Esophagus squamous epithelium (tissue), 4 donors: ENCODE measurements around the gene RHOT2.

Experiments
- CTCF ChIP-seq, 6 experiments: fragments of 450-650 bp in 4 of 6; fragments of 200-600 bp in 2 of 6; sonication (generic) in 2 of 6; IDR thresholded peaks; one replicate each; pipeline ENCODE4 v1.5.1; 2016 to 2019; ENCODE audit warnings: antibody characterized with exemption in 6 of 6, mild to moderate bottlenecking in 4 of 6, moderate library complexity in 4 of 6
- POLR2A ChIP-seq, 4 donors: fragments of 450-650 bp; IDR thresholded peaks; one replicate each; pipeline ENCODE4 v1.6.1; 2017; ENCODE audit warnings: antibody characterized with exemption in 4 of 4, mild to moderate bottlenecking in 4 of 4, moderate library complexity in 3 of 4

GRCh38 chr16:647173-647902, 20.6 kb upstream of the RHOT2 start:
- TF ChIP-seq CTCF (IDR thresholded peaks at IDR 0.05), result no peak
- TF ChIP-seq POLR2A (IDR thresholded peaks at IDR 0.05), result no peak
